ENCODE measurements around the gene CYSTM1. TPM values are rescaled to one million over a fixed set of nuclear protein-coding genes. Genes with fewer than 3 reads are reported as not detected.
A peak's percentile ranks its signal among the peaks of the same experiment; 100 is the strongest.

Gene CYSTM1
- total and polyA plus RNA-seq, 2 of the 8 experiments (the other 6 are each of a cell fraction or from before 2014, with no cell fraction given), result 25.0 to 47.8 TPM

DNA sequence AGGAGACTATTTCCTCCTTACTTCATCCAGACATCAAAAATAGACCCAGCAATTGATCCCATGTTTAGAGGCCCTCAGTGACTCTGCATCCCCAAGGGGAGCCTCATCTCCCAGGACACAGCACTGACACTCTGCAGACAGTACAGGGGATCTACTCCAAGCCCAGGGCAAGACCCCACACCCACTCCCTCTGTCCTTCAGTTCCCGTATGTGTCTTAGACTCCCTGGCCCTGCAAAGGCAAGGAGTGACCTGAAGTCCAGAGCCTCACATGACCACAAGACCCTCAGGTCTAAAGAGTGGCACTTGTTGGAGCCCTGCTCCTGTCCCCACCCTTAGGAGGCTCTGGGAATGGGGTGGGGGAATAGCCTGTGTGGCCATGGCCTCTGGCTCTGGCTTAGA lies 27.5 kb upstream of the CYSTM1 start:
- Histone ChIP-seq H3K4me3 (ENCODE audit: extremely low read depth in 1 of 4, insufficient read depth in 2 of 4, low read depth in 3 of 4, low read length in 4 of 4) (no peak overlapping the region), H3K18ac (ENCODE audit: extremely low read depth, low read length) (no peak overlapping the region), H3K23me2 (ENCODE audit: low read depth, low read length) (peaks cover 5% of the 10 kb centered on the region; the same call in 1 of the 2 replicates), H3K9me3 (ENCODE audit: insufficient read depth in 2 of 2, low read depth in 1 of 2, low read length in 1 of 2) (no peaks in the 10 kb centered on the region), H3K4me2 (ENCODE audit: insufficient read depth in 1 of 2, low read depth in 2 of 2, low read length in 2 of 2) (no peak overlapping the region), H3K4me1 (replicated peaks in 1 of 4; ENCODE audit: control insufficient read depth in 3 of 4, insufficient read depth in 4 of 4, low read length in 3 of 4) (peaks cover 0 to 15% (median 5%) of the 10 kb centered on the region in 4 experiments; a peak in 5 of 7 replicates), H3K27me3 (replicated peaks in 1 of 4; ENCODE audit: control insufficient read depth in 3 of 4, extremely low read depth in 1 of 4, insufficient read depth in 3 of 4, low read length in 3 of 4) (peaks cover 25 to 54% (median 41%) of the 10 kb centered on the region in 4 experiments), H4K8ac (ENCODE audit: extremely low read depth, insufficient read depth, low read length) (no peak overlapping the region), H3K14ac (ENCODE audit: insufficient read length) (no peak overlapping the region), H3K79me1 (ENCODE audit: low read depth, low read length) (no peaks in the 10 kb centered on the region), H4K20me1 (replicated peaks in 1 of 2; ENCODE audit: control insufficient read depth in 1 of 2, insufficient read depth in 2 of 2, low read length in 2 of 2) (peaks cover 0 to 4% of the 10 kb centered on the region in 2 experiments), H2BK15ac (ENCODE audit: low read length) (no peak overlapping the region), H2BK5ac (ENCODE audit: low read depth, low read length) (no peak overlapping the region), H3K23ac (ENCODE audit: insufficient read length) (no peak overlapping the region), H3K56ac (replicated peaks; ENCODE audit: insufficient read length, low read depth, low read length) (no peak overlapping the region), H4K91ac (replicated peaks; ENCODE audit: insufficient read length, low read length) (no peak overlapping the region), H3K27ac (ENCODE audit: low read depth, low read length) (no peak overlapping the region), H3K4ac (replicated peaks; ENCODE audit: insufficient read length, low read depth, low read length) (no peak overlapping the region), H3K9ac (replicated peaks in 1 of 4; ENCODE audit: extremely low read depth in 1 of 4, low read depth in 3 of 4, low read length in 3 of 4) (no peak overlapping the region), H2AFZ (ENCODE audit: low read length) (no peak overlapping the region), H2BK120ac (replicated peaks; ENCODE audit: low read depth, low read length) (no peak overlapping the region), H2BK12ac (ENCODE audit: low read depth, low read length) (0 out of 2 replicates have a peak overlapping the region, but pooled peaks have one; percentile 39), H2AK5ac (ENCODE audit: low read depth, low read length) (no peak overlapping the region), H3K36me3 (ENCODE audit: control insufficient read depth in 2 of 4, insufficient read depth in 4 of 4, low read length in 3 of 4) (no peaks in the 10 kb centered on the region), H4K5ac (ENCODE audit: insufficient read length, low read depth, low read length) (no peak overlapping the region), H2BK20ac (ENCODE audit: low read length) (no peak overlapping the region), H3K79me2 (ENCODE audit: control insufficient read depth in 1 of 2, insufficient read depth in 2 of 2, low read length in 2 of 2) (no peaks in the 10 kb centered on the region)
- WGBS, 2 experiments (ENCODE audit: extremely low coverage in 1 of 2, insufficient coverage in 1 of 2, insufficient read length in 1 of 2, insufficient replicate concordance in 2 of 2, low coverage in 1 of 2, low lambda C conversion rate in 2 of 2, missing lambda C conversion rate in 1 of 2), result 85% methylated on average over 1 of the region's 1 CpG; no CpG with 5 or more reads in 1 of the 2 experiments
- ChIA-PET CTCF (ENCODE audit: partially characterized antibody) (interaction anchor here (1.9 to 9.9 kb wide), 5 partner anchors 8 to 179 kb away, joined by 7 to 118 read pairs (median 91); partner anchors contain the start of gene PURA), POLR2A (ENCODE audit: partially characterized antibody) (interaction anchor here (1.4 kb wide), 1 partner anchor 8 kb away, joined by 4 read pairs; no protein-coding TSS in a partner anchor)
- DNase-seq (ENCODE audit: low read depth in 1 of 2, low spot score in 2 of 2) (peak in 1 of 2 experiments; percentile 33), FAIRE-seq (no peak)
- TF ChIP-seq CHD1 (IDR thresholded peaks at IDR 0.05; ENCODE audit: low read depth, low read length), result no peak
- TF ChIP-seq PHF8 (conservative IDR thresholded peaks at IDR 0.05; ENCODE audit: low read depth, low read length), result no peak
- TF ChIP-seq SAP30 (IDR thresholded peaks at IDR 0.05; ENCODE audit: insufficient read depth, insufficient replicate concordance, low read length), result no peak
- TF ChIP-seq SIX5 (IDR thresholded peaks at IDR 0.05; ENCODE audit: low read depth, low read length), result no peak
- TF ChIP-seq KDM5A (IDR thresholded peaks at IDR 0.05; ENCODE audit: low read length), result no peak
- no peak for TF ChIP-seq RAD21 (IDR thresholded peaks at IDR 0.05 in 1 of 2, conservative IDR thresholded peaks at IDR 0.05 in 1 of 2; ENCODE audit: low read depth in 2 of 2, low read length in 2 of 2)
- TF ChIP-seq FOSL1 (IDR thresholded peaks at IDR 0.05; ENCODE audit: insufficient read depth, low read depth, low read length), result no peak
- TF ChIP-seq YY1 (IDR thresholded peaks at IDR 0.05; ENCODE audit: low read depth, low read length), result no peak
- no peak for TF ChIP-seq ZNF274 (IDR thresholded peaks at IDR 0.05; ENCODE audit: borderline replicate concordance, extremely low read depth, low read length)
- TF ChIP-seq CHD2 (IDR thresholded peaks at IDR 0.05; ENCODE audit: low read length), result no peak
- TF ChIP-seq, protein P1, sequence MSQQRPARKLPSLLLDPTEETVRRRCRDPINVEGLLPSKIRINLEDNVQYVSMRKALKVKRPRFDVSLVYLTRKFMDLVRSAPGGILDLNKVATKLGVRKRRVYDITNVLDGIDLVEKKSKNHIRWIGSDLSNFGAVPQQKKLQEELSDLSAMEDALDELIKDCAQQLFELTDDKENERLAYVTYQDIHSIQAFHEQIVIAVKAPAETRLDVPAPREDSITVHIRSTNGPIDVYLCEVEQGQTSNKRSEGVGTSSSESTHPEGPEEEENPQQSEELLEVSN (IDR thresholded peaks at IDR 0.05), result no peak
- no peak for TF ChIP-seq POU5F1 (IDR thresholded peaks at IDR 0.05; ENCODE audit: low read depth, low read length)
- TF ChIP-seq JUN (IDR thresholded peaks at IDR 0.05; ENCODE audit: low read depth, low read length), result no peak

Measured in H1 (cell line).